ENCODE results near the gene PARN.
"Not testable (repeated sequence)": the region's sequence is repeated elsewhere in the genome, so short reads cannot be mapped to it uniquely, and the experiment has no call there.

Gene PARN

GRCh38 chr16:14629919-14630619 lies at the start of gene PARN:
Gene PARN (minus strand): TSS chr16:14630260. CDS start chr16:14630125, 135 bp downstream.
- no peak for FAIRE-seq

- FAIRE-seq = no peak
Observed at GRCh38 chr16:14678748-14679497, 48.9 kb upstream of the PARN start.

GRCh38 chr16:14677627-14678026 lies 47.6 kb upstream of the PARN start:
- no peak for FAIRE-seq

GRCh38 chr16:14676633-14677032 lies 46.6 kb upstream of the PARN start:
- no peak for FAIRE-seq

- FAIRE-seq = no peak
Observed at GRCh38 chr16:14672403-14672971, 42.4 kb upstream of the PARN start.

- FAIRE-seq = no peak
Observed at GRCh38 chr16:14669776-14670175, 39.7 kb upstream of the PARN start.

- no peak for FAIRE-seq
Observed at GRCh38 chr16:14668556-14669223, 38.6 kb upstream of the PARN start.

- FAIRE-seq = no peak
Observed at GRCh38 chr16:14667347-14668266, 37.5 kb upstream of the PARN start.

GRCh38 chr16:14658063-14658462 lies 28.0 kb upstream of the PARN start:
- no peak for FAIRE-seq

GRCh38 chr16:14652726-14653125 lies 22.7 kb upstream of the PARN start:
- no peak for FAIRE-seq

GRCh38 chr16:14650629-14651028 lies 20.6 kb upstream of the PARN start:
- FAIRE-seq = no peak

GRCh38 chr16:14649816-14650215 lies 19.8 kb upstream of the PARN start:
- FAIRE-seq = no peak

- no peak for FAIRE-seq
Observed at GRCh38 chr16:14641926-14642325, 11.9 kb upstream of the PARN start.

GRCh38 chr16:14641206-14641605 lies 11.1 kb upstream of the PARN start:
- no peak for FAIRE-seq

GRCh38 chr16:14640538-14640937 lies 10.5 kb upstream of the PARN start:
- FAIRE-seq = no peak

- not testable (repeated sequence) for FAIRE-seq
Observed at GRCh38 chr16:14636951-14637240, 6.8 kb upstream of the PARN start.

GRCh38 chr16:14636179-14636950 lies 6.3 kb upstream of the PARN start:
- FAIRE-seq = not testable (repeated sequence)

GRCh38 chr16:14635395-14636165 lies 5.5 kb upstream of the PARN start:
- no peak for FAIRE-seq

- FAIRE-seq = no peak
Observed at GRCh38 chr16:14634389-14634725, 4.3 kb upstream of the PARN start.

- no peak for FAIRE-seq
Observed at GRCh38 chr16:14632693-14633569, 2.9 kb upstream of the PARN start, which contains the start of gene BFAR. Gene BFAR (plus strand): TSS chr16:14632951. CDS start chr16:14644347, 11,396 bp downstream.

All from colon (tissue), 2 donors.